K562 (cell line): ENCODE results near the gene MPC2. TPM values are rescaled to one million over a fixed set of nuclear protein-coding genes. Genes with fewer than 3 reads are reported as not detected.

Experiments used
- BRD4 ChIP-seq: fragments of 200-600 bp; sonication (generic); IDR thresholded peaks from 2 replicates; pipeline ENCODE4 v1.6.1; 2017; ENCODE audit warnings: inconsistent platforms
- C11orf30 ChIP-seq: fragments of 450-650 bp; IDR thresholded peaks from 2 replicates; pipeline ENCODE4 v1.6.1; 2016; ENCODE audit warnings: low read depth, mild to moderate bottlenecking
- CREB3L1 ChIP-seq: fragments of 450-650 bp; IDR thresholded peaks from 2 replicates; pipeline ENCODE4 v1.6.1; 2014; ENCODE audit warnings: low read depth, mild to moderate bottlenecking, moderate library complexity, borderline replicate concordance
- CSDE1 ChIP-seq, 2 experiments: fragments of 450-650 bp; IDR thresholded peaks; 2 replicates each; pipeline ENCODE4 v1.6.1; 2016; ENCODE audit warnings: mild to moderate bottlenecking in 1 of 2
- CTBP1 ChIP-seq: fragments of 450-650 bp; IDR thresholded peaks from 2 replicates; pipeline ENCODE4 v1.6.1; 2016; ENCODE audit warnings: borderline replicate concordance
- DPF2 ChIP-seq: fragments of 450-650 bp; IDR thresholded peaks from 2 replicates; pipeline ENCODE4 v1.6.1; 2016
- ELF2 ChIP-seq: fragments of 250-450 bp; sonication (Bioruptor Pico); IDR thresholded peaks from 2 replicates; pipeline ENCODE4 v1.5.0; 2021; ENCODE audit warnings: mild to moderate bottlenecking
- JUN ChIP-seq, 2 experiments: sonication (generic) in 1 of 2; formaldehyde crosslinking in 1 of 2; IDR thresholded peaks; 2 replicates each; pipeline versions ENCODE4 v1.6.1 to v1.8.0; 2012 to 2022; ENCODE audit warnings: borderline replicate concordance in 2 of 2, mild to moderate bottlenecking in 2 of 2, improper control_type of control experiment in 1 of 2, low read depth in 1 of 2, low read length in 1 of 2, missing genetic modification reagents in 1 of 2
- MAZ ChIP-seq, 2 experiments: fragments of 450-650 bp in 1 of 2; sonication (generic) in 1 of 2; formaldehyde crosslinking; IDR thresholded peaks in 1 of 2; conservative IDR thresholded peaks in 1 of 2; 2 replicates each; pipeline versions ENCODE4 v1.4.0 to v1.5.0; 2020; ENCODE audit warnings: mild to moderate bottlenecking in 1 of 2, missing genetic modification reagents in 1 of 2
- MED1 ChIP-seq: sonication (generic); formaldehyde crosslinking; IDR thresholded peaks from 2 replicates; pipeline ENCODE4 v1.8.1; 2023; ENCODE audit warnings: missing genetic modification reagents, borderline replicate concordance
- MYC ChIP-seq, 2 experiments: fragments of 250-450 bp in 1 of 2; sonication (Bioruptor Pico) in 1 of 2; IDR thresholded peaks; 2 replicates each; pipeline versions ENCODE4 v1.5.1 to v1.6.1; 2012 to 2021; ENCODE audit warnings: low read depth in 2 of 2, borderline replicate concordance in 1 of 2, improper control_type of control experiment in 1 of 2, low read length in 1 of 2, mild to moderate bottlenecking in 1 of 2, moderate library complexity in 1 of 2
- NBN ChIP-seq: fragments of 450-650 bp; IDR thresholded peaks from 2 replicates; pipeline ENCODE4 v1.6.1; 2016; ENCODE audit warnings: low read depth, mild to moderate bottlenecking
- NFATC3 ChIP-seq: fragments of 450-650 bp; IDR thresholded peaks from 2 replicates; pipeline ENCODE4 v1.6.1; 2017; ENCODE audit warnings: mild to moderate bottlenecking
- PYGO2 ChIP-seq: fragments of 450-650 bp; IDR thresholded peaks from 2 replicates; pipeline ENCODE4 v1.6.1; 2016; ENCODE audit warnings: mild to moderate bottlenecking, missing genetic modification characterization, moderate library complexity, missing compliant biosample characterization
- SIN3B ChIP-seq: fragments of 450-650 bp; IDR thresholded peaks from 2 replicates; pipeline ENCODE4 v1.6.1; 2017; ENCODE audit warnings: low read depth, mild to moderate bottlenecking, moderate library complexity
- SRF ChIP-seq, 2 experiments: fragments of 250-450, 450-650 bp in 1 of 2; sonication (Bioruptor Pico) in 1 of 2; sonication (generic) in 1 of 2; formaldehyde crosslinking; IDR thresholded peaks; 2 replicates each; pipeline versions ENCODE4 v1.5.0 to v1.5.1; 2020 to 2022; ENCODE audit warnings: mild to moderate bottlenecking in 1 of 2, missing genetic modification reagents in 1 of 2
- TAF9B ChIP-seq: fragments of 450-650 bp; IDR thresholded peaks from 2 replicates; pipeline ENCODE4 v1.6.1; 2018; ENCODE audit warnings: mild to moderate bottlenecking; ENCODE audit not compliant: partially characterized antibody
- TAL1 ChIP-seq: fragments of 450-650 bp; IDR thresholded peaks from 2 replicates; pipeline ENCODE4 v1.6.1; 2016; ENCODE audit warnings: mild to moderate bottlenecking
- TCF3 ChIP-seq: sonication (generic); formaldehyde crosslinking; IDR thresholded peaks from 2 replicates; pipeline ENCODE4 v1.4.0; 2020; ENCODE audit warnings: mild to moderate bottlenecking, missing genetic modification reagents
- ZBTB17 ChIP-seq: fragments of 450-650 bp; formaldehyde crosslinking; IDR thresholded peaks from 2 replicates; pipeline ENCODE4 v1.4.0; 2020; ENCODE audit warnings: mild to moderate bottlenecking
- ZNF384 ChIP-seq: IDR thresholded peaks from 2 replicates; pipeline ENCODE4 v1.6.1; 2012; ENCODE audit warnings: low read depth, low read length, improper control_type of control experiment
- ZNF583 ChIP-seq: fragments of 250-450 bp; sonication (Bioruptor Pico); IDR thresholded peaks from 2 replicates; pipeline ENCODE4 v1.4.0; 2020
- polyA plus RNA-seq, 8 experiments: library from polyadenylated mRNA; depleted of rRNA in 4 of 8; stranded (reverse) in 5 of 8; unstranded in 3 of 8; fragments of >200 nt; fragmentation: Nextera tagmentation in 2 of 8; fragmentation: Illumina TruSeq in 1 of 8; extraction: Ambion mirVana in 2 of 8; extraction: Trizol in 1 of 8; gene quantifications; 2 replicates each; pipeline versions ENCODE4 v1.2.1 to v1.2.3, GENCODE V29; 2011 to 2014; ENCODE audit warnings: inconsistent platforms in 1 of 8, missing spikeins in 1 of 8
- total RNA-seq, 7 experiments: library from RNA; depleted of rRNA in 6 of 7; stranded (reverse); fragments of >200 nt in 6 of 7; fragmentation: Illumina TruSeq in 2 of 7; extraction: Trizol in 2 of 7; gene quantifications; 2 replicates each; pipeline versions ENCODE4 v1.2.1 to v1.2.3, GENCODE V29; 2011 to 2021; ENCODE audit warnings: low replicate concordance in 1 of 7
- TF ChIP-seq, protein P1 (sequence below): fragments of 450-650 bp; IDR thresholded peaks from 2 replicates; pipeline ENCODE4 v1.6.1; 2016; ENCODE audit warnings: mild to moderate bottlenecking

MPC2 gene
- total and polyA plus RNA-seq, 9 of the 15 experiments (the other 6 are each of a cell fraction or from before 2014, with no cell fraction given), result 70.7 to 179 (median 144) TPM

DNA sequence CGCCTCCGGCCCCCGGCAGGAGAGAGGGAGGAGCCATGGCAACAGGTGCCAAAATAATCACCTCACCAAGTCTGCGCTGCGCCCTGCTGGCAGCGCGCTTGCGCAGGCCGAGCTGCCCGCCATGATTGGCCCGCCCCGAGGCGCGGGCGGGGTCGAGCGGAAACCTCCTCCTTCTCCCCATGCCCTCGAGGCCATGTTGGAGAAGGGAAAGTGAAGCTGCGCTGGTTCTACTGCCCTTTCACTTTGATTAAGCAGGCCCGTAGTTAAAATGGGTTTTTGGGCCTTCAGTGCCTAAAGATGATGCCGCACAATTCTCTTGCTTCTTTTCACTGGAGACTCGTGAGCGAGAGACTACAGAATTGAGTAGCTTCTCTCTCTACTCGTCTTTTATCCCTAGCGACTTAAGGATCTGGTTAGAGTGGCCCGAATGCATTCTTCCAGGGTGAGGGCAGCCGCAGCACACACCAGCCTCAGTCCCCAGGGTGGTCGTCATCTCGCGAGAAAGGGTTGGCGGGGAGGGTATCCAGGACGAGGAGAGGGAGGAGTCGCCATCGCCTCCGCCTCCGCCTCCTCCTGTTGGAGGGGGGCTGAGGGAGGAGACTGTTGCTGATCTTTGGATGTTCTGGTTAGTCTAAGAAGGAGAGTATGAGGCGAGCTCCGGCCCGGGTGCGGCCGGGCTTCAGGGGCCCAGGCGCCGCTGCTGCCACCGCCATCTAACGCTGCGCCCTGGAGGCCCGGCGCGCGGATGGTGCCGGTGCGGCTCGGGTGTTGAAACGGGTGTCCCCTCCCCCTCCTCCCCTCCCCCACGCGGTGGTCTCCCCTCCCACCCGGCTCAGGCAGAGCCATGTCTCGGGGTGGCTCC, 573 bp downstream of the MPC2 start, which contains the start of gene DCAF6 (continued):
- TF ChIP-seq ZNF583 (CRISPR knock-in tag), result peak; percentile 72; the same call in 1 of the 2 replicates
- TF ChIP-seq JUN (IDR thresholded peaks at IDR 0.05; ENCODE audit: borderline replicate concordance, low read depth, low read length), result 0 out of 2 replicates have a peak, but pooled peaks have one; percentile 15
- 0 out of 2 replicates have a peak, but pooled peaks have one; percentile 40 for TF ChIP-seq JUN (CRISPR knock-in tag; IDR thresholded peaks at IDR 0.05; ENCODE audit: borderline replicate concordance)
- peak; percentile 52; the same call in 1 of the 2 replicates for TF ChIP-seq NFATC3
- peak; percentile 97; the same call in 1 of the 2 replicates for TF ChIP-seq CREB3L1
- peak; percentile 54; the same call in 1 of the 2 replicates for TF ChIP-seq C11orf30
- peak; percentile 37 for TF ChIP-seq CTBP1
- TF ChIP-seq DPF2, result peak; percentile 58
- TF ChIP-seq BRD4, result peak; percentile 85; the same call in 1 of the 2 replicates
- peak in 1 of 2 experiments; percentile 79; a peak in 2 of 4 replicates for TF ChIP-seq SRF (CRISPR knock-in tag; IDR thresholded peaks at IDR 0.05)
- peak; percentile 80 for TF ChIP-seq MYC (IDR thresholded peaks at IDR 0.05; ENCODE audit: low read depth, low read length)
- TF ChIP-seq MYC (CRISPR knock-in tag; IDR thresholded peaks at IDR 0.05; ENCODE audit: borderline replicate concordance, low read depth), result no peak
- TF ChIP-seq ZNF384, result peak; percentile 9; the same call in 1 of the 2 replicates
- 0 out of 4 replicates have a peak, but pooled peaks of 1 of the 2 experiments have one; percentile 77 for TF ChIP-seq CSDE1 (IDR thresholded peaks at IDR 0.05)
- TF ChIP-seq NBN, result peak; percentile 80
- TF ChIP-seq PYGO2 (tag), result peak; percentile 67
- peak; percentile 54; the same call in 1 of the 2 replicates for TF ChIP-seq ZBTB17
- TF ChIP-seq TAL1, result no peak
- TF ChIP-seq, protein P1, sequence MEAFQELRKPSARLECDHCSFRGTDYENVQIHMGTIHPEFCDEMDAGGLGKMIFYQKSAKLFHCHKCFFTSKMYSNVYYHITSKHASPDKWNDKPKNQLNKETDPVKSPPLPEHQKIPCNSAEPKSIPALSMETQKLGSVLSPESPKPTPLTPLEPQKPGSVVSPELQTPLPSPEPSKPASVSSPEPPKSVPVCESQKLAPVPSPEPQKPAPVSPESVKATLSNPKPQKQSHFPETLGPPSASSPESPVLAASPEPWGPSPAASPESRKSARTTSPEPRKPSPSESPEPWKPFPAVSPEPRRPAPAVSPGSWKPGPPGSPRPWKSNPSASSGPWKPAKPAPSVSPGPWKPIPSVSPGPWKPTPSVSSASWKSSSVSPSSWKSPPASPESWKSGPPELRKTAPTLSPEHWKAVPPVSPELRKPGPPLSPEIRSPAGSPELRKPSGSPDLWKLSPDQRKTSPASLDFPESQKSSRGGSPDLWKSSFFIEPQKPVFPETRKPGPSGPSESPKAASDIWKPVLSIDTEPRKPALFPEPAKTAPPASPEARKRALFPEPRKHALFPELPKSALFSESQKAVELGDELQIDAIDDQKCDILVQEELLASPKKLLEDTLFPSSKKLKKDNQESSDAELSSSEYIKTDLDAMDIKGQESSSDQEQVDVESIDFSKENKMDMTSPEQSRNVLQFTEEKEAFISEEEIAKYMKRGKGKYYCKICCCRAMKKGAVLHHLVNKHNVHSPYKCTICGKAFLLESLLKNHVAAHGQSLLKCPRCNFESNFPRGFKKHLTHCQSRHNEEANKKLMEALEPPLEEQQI, result no peak
- peak; percentile 74; the same call in 1 of the 2 replicates for TF ChIP-seq SIN3B
- peak; percentile 71 for TF ChIP-seq TAF9B
- no peak for TF ChIP-seq MED1 (CRISPR knock-in tag)
- TF ChIP-seq MAZ (CRISPR knock-in tag; conservative IDR thresholded peaks at IDR 0.05 in 1 of 2, IDR thresholded peaks at IDR 0.05 in 1 of 2), result peak; percentile 90 to 97
- 0 out of 2 replicates have a peak, but pooled peaks have one; percentile 3 for TF ChIP-seq TCF3 (CRISPR knock-in tag)
- 0 out of 2 replicates have a peak, but pooled peaks have one; percentile 35 for TF ChIP-seq ELF2 (CRISPR knock-in tag)
